NB4 (cell line): ENCODE measurements around the gene CNOT6.

Experiments used
- CTCF ChIP-seq: IDR thresholded peaks from one replicate; pipeline ENCODE4 v1.5.1; 2012; ENCODE audit warnings: low read depth, low read length
- MAX ChIP-seq: IDR thresholded peaks from 2 replicates; pipeline ENCODE4 v1.6.1; 2011; ENCODE audit warnings: low read depth, low read length

- TF ChIP-seq MAX (no peak), CTCF (no peak)
Measured at GRCh38 chr5:180626661-180627385, 132.6 kb downstream of the CNOT6 start.
